Hematopoietic multipotent progenitor cell treated with erythropoietin and hydrocortisone succinate and interleukin-3 and kit ligand, for 17 days (in vitro differentiated cells): Measurements from ENCODE around the gene LIX1.
"Not testable (repeated sequence)": the region's sequence is repeated elsewhere in the genome, so short reads cannot be mapped to it uniquely, and the experiment has no call there.

Source experiments
- DNase-seq: peaks from one replicate; pipeline ENCODE4 v3.0.0-alpha.2; 2015; ENCODE audit warnings: low spot score

The LIX1 gene

GRCh38 chr5:97101189-97101910 lies 41.1 kb downstream of the LIX1 start:
- DNase-seq, result no peak

- DNase-seq, result no peak
Measured at GRCh38 chr5:97100476-97100875, 41.9 kb downstream of the LIX1 start.

- DNase-seq, result no peak
Measured at GRCh38 chr5:97098922-97099321, 43.5 kb downstream of the LIX1 start.

- no peak for DNase-seq
Measured at GRCh38 chr5:97097326-97098230, 44.8 kb downstream of the LIX1 start.

- no peak for DNase-seq
Measured at GRCh38 chr5:97096846-97097245, 45.6 kb downstream of the LIX1 start.

- DNase-seq, result no peak
Measured at GRCh38 chr5:97096191-97096590, 46.2 kb downstream of the LIX1 start.

- no peak for DNase-seq
Measured at GRCh38 chr5:97095318-97095732, 47.1 kb downstream of the LIX1 start.

GRCh38 chr5:97094579-97095317 lies 47.7 kb downstream of the LIX1 start:
- no peak for DNase-seq

- no peak for DNase-seq
Measured at GRCh38 chr5:97093193-97093592, 49.2 kb downstream of the LIX1 start.

- DNase-seq, result no peak
Measured at GRCh38 chr5:97090944-97091343, 51.5 kb downstream of the LIX1 start.

- no peak for DNase-seq
Measured at GRCh38 chr5:97089149-97089801, 53.1 kb downstream of the LIX1 start.

GRCh38 chr5:97088774-97089148 lies 53.6 kb downstream of the LIX1 start:
- DNase-seq, result no peak

- no peak for DNase-seq
Measured at GRCh38 chr5:97087138-97087537, 55.3 kb downstream of the LIX1 start.

GRCh38 chr5:97085459-97086181 lies 56.8 kb downstream of the LIX1 start:
- no peak for DNase-seq

GRCh38 chr5:97084782-97085458 lies 57.5 kb downstream of the LIX1 start:
- DNase-seq, result not testable (repeated sequence)

- DNase-seq, result no peak
Measured at GRCh38 chr5:97078958-97079743, 63.3 kb downstream of the LIX1 start.

GRCh38 chr5:97077246-97077645 lies 65.2 kb downstream of the LIX1 start:
- no peak for DNase-seq

- no peak for DNase-seq
Measured at GRCh38 chr5:97076098-97076497, 66.3 kb downstream of the LIX1 start.

GRCh38 chr5:97075649-97076048 lies 66.8 kb downstream of the LIX1 start:
- DNase-seq, result no peak
